Mucosa of stomach (tissue), 1 donor: ENCODE measurements around the gene ETV6.
"Not testable (repeated sequence)": the region's sequence is repeated elsewhere in the genome, so short reads cannot be mapped to it uniquely, and the experiment has no call there.

Experiments used
- H3K27me3 ChIP-seq: one replicate; pipeline ENCODE4 v1.7.0; 2013; ENCODE audit warnings: mild to moderate bottlenecking, low read length; ENCODE audit not compliant: control insufficient read depth, insufficient read depth
- H3K36me3 ChIP-seq: one replicate; pipeline ENCODE4 v1.7.0; 2013; ENCODE audit warnings: low read length; ENCODE audit not compliant: control insufficient read depth, insufficient read depth
- H3K4me1 ChIP-seq: one replicate; pipeline ENCODE4 v1.7.0; 2013; ENCODE audit warnings: mild to moderate bottlenecking, low read length; ENCODE audit not compliant: control insufficient read depth, insufficient read depth
- H3K4me3 ChIP-seq: one replicate; pipeline ENCODE4 v1.7.0; 2013; ENCODE audit warnings: low read length
- H3K9ac ChIP-seq: one replicate; pipeline ENCODE4 v1.7.0; 2013; ENCODE audit warnings: mild to moderate bottlenecking, low read length, moderate library complexity
- H3K9me3 ChIP-seq: one replicate; pipeline ENCODE4 v1.7.0; 2013; ENCODE audit warnings: mild to moderate bottlenecking, low read length, moderate library complexity; ENCODE audit not compliant: control insufficient read depth
- donor health status: Pancreatic carcinoma.

The ETV6 gene

DNA sequence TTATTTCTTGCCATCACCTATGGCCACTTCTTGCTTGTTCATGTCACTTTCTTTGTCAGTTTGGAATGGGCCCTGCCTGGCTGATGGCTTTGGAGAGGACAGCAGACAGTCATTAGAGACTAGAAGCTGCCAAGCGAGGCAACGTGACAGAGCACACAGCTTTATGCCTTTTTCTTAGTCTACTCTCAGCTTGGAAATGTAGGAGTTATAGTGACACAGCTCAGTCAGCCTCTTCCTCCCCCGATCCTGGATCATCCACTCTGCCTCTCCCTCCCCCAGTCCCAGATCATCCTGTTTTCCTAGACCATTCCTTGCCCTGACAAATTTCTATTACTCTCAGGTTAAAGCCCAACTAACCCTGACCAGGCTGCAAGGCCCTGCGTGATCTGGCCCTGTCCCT is 26.6 kb downstream of the ETV6 start:
- H3K27me3 ChIP-seq: no peaks in the 10 kb centered on the region
- H3K4me1 ChIP-seq: peaks cover 14% of the 10 kb centered on the region
- no peak overlapping the region for H3K9ac ChIP-seq
- H3K4me3 ChIP-seq: no peak overlapping the region
- H3K9me3 ChIP-seq: no peaks in the 10 kb centered on the region
- H3K36me3 ChIP-seq: no peaks in the 10 kb centered on the region

DNA sequence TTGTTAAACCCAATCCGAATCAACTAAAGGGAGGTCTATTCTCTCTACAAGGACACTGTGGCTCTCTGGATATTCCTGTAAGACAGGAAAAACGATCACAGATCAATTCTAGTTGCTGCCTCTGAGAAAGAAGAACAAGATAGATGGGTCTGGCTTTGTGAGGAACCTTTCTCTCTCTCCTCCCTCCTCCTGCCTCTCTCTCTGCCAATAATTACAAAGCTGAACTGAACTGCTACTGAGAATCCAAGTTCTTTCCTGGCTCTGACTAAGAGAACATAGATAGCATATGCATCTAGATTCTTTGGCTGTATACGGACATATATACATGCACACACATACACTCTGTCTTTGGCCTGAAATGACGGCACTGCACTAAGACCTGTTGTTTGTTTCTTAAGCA is 27.6 kb downstream of the ETV6 start:
- no peaks in the 10 kb centered on the region for H3K36me3 ChIP-seq
- no peak overlapping the region for H3K9ac ChIP-seq
- no peaks in the 10 kb centered on the region for H3K9me3 ChIP-seq
- no peak overlapping the region for H3K4me3 ChIP-seq
- H3K4me1 ChIP-seq: peaks cover 14% of the 10 kb centered on the region
- no peaks in the 10 kb centered on the region for H3K27me3 ChIP-seq

GRCh38 chr12:11677752-11678151 is 28.3 kb downstream of the ETV6 start:
- Histone ChIP-seq H3K4me3 (no peak overlapping the region), H3K4me1 (peaks cover 14% of the 10 kb centered on the region), H3K9ac (no peak overlapping the region), H3K36me3 (no peaks in the 10 kb centered on the region), H3K27me3 (no peaks in the 10 kb centered on the region), H3K9me3 (no peaks in the 10 kb centered on the region)

GRCh38 chr12:11678781-11679180 is 29.3 kb downstream of the ETV6 start:
- Histone ChIP-seq H3K27me3 (no peaks in the 10 kb centered on the region), H3K4me3 (no peak overlapping the region), H3K9me3 (no peaks in the 10 kb centered on the region), H3K4me1 (peaks cover 14% of the 10 kb centered on the region), H3K36me3 (no peaks in the 10 kb centered on the region), H3K9ac (no peak overlapping the region)

DNA sequence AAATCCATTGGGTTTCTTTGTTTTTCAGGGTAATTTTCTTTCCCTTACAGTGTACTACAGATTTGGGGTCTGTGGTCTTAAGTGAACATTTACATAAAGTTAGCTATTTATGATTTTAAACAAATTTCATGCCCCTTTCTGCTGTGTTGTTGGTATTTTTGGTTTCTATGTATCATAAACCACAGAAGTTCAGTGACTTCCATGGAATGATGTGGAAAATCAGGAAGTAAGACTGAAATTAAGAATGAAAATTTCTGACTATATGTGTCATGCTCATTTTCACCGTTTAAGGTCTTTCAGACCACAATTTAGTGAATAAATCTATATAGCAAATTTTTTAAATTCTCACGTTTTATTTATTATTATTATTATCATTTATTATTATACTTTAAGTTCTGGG is 31.7 kb downstream of the ETV6 start:
- no peak overlapping the region for H3K9ac ChIP-seq
- no peak overlapping the region for H3K4me3 ChIP-seq
- no peaks in the 10 kb centered on the region for H3K36me3 ChIP-seq
- H3K27me3 ChIP-seq: no peaks in the 10 kb centered on the region
- peaks cover 29% of the 10 kb centered on the region for H3K4me1 ChIP-seq
- H3K9me3 ChIP-seq: no peaks in the 10 kb centered on the region

- H3K4me1 ChIP-seq: peaks cover 33% of the 10 kb centered on the region
- not testable (repeated sequence) for H3K9me3 ChIP-seq, H3K4me3 ChIP-seq, H3K27me3 ChIP-seq, H3K9ac ChIP-seq, H3K36me3 ChIP-seq
Observed at GRCh38 chr12:11681695-11682094, 32.2 kb downstream of the ETV6 start.

- H3K4me3 ChIP-seq: no peak overlapping the region
- peaks cover 46% of the 10 kb centered on the region for H3K4me1 ChIP-seq
- no peaks in the 10 kb centered on the region for H3K9me3 ChIP-seq
- H3K9ac ChIP-seq: no peak overlapping the region
- H3K27me3 ChIP-seq: no peaks in the 10 kb centered on the region
- H3K36me3 ChIP-seq: no peaks in the 10 kb centered on the region
Observed at GRCh38 chr12:11684393-11684792, 34.9 kb downstream of the ETV6 start.

- H3K27me3 ChIP-seq: no peaks in the 10 kb centered on the region
- H3K4me1 ChIP-seq: peaks cover 46% of the 10 kb centered on the region
- no peak overlapping the region for H3K4me3 ChIP-seq
- no peaks in the 10 kb centered on the region for H3K9me3 ChIP-seq
- H3K9ac ChIP-seq: no peak overlapping the region
- H3K36me3 ChIP-seq: no peaks in the 10 kb centered on the region
Observed at GRCh38 chr12:11684811-11685210, 35.3 kb downstream of the ETV6 start.

DNA sequence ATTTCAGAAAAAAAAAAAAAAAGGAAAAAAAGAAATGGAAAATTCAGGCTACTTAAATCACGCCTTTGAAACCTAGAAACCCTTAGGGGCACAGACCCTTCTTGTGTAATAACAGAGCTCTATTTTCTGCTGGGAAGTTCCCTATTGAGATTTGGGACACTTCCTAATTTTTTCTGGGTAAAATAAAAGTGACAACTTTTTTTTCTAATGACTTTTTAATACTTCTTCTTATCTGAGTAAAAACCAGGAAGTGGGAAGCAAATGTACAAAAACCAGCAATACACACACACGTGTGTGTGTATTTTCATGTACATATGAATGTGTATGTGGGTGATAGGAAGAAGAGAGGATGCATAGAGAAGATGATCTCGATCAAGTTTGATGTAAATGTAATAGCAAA is 35.8 kb downstream of the ETV6 start:
- Histone ChIP-seq H3K9me3 (no peaks in the 10 kb centered on the region), H3K36me3 (no peaks in the 10 kb centered on the region), H3K27me3 (no peaks in the 10 kb centered on the region), H3K4me1 (peaks cover 46% of the 10 kb centered on the region), H3K9ac (no peak overlapping the region), H3K4me3 (no peak overlapping the region)

GRCh38 chr12:11685716-11686115 is 36.2 kb downstream of the ETV6 start:
- Histone ChIP-seq H3K36me3 (no peaks in the 10 kb centered on the region), H3K4me1 (peaks cover 46% of the 10 kb centered on the region), H3K9ac (no peak overlapping the region)

DNA sequence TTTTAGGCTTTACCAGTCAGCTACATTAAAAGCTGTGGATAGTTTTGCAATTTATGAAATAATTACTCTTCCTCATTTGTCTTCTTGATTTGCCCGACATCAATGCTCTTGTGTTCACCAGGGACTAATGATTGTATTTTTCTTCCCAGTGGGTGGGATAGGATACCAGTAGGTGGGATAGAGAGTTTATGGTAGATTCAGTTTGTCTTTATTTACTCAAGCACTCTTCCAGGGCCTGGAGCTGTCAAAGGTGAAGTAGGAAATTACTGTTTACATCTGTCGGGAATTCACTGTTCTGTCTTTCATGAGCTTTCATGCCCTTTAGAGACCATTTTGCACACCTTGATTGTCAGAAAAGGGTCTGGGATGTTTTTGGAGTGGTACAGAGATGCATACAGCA is 36.6 kb downstream of the ETV6 start:
- Histone ChIP-seq H3K4me1 (peaks cover 46% of the 10 kb centered on the region), H3K36me3 (no peaks in the 10 kb centered on the region), H3K9ac (no peak overlapping the region), H3K27me3 (no peaks in the 10 kb centered on the region), H3K9me3 (no peaks in the 10 kb centered on the region), H3K4me3 (no peak overlapping the region)

More at GRCh38 chr12:11685716-11686115, 36.2 kb downstream of the ETV6 start:
- Histone ChIP-seq H3K27me3 (no peaks in the 10 kb centered on the region), H3K4me3 (no peak overlapping the region), H3K9me3 (no peaks in the 10 kb centered on the region)

GRCh38 chr12:11687528-11687927 is 38.1 kb downstream of the ETV6 start:
- Histone ChIP-seq H3K4me1 (peaks cover 46% of the 10 kb centered on the region), H3K27me3 (no peaks in the 10 kb centered on the region), H3K9me3 (no peaks in the 10 kb centered on the region), H3K4me3 (no peak overlapping the region), H3K36me3 (no peaks in the 10 kb centered on the region), H3K9ac (no peak overlapping the region)

- Histone ChIP-seq H3K9me3 (no peaks in the 10 kb centered on the region), H3K4me1 (peaks cover 46% of the 10 kb centered on the region), H3K36me3 (no peaks in the 10 kb centered on the region), H3K4me3 (no peak overlapping the region), H3K9ac (no peak overlapping the region), H3K27me3 (no peaks in the 10 kb centered on the region)
Observed at GRCh38 chr12:11688379-11688778, 38.9 kb downstream of the ETV6 start.
